ENCODE data around the gene HBZ. TPM values are rescaled to one million over a fixed set of nuclear protein-coding genes. Genes with fewer than 3 reads are reported as not detected.
"Not testable (repeated sequence)": the region's sequence is repeated elsewhere in the genome, so short reads cannot be mapped to it uniquely, and the experiment has no call there.

HBZ gene
- polyA plus RNA-seq, 4 donors, result 1.0 TPM; not detected in 3

DNA sequence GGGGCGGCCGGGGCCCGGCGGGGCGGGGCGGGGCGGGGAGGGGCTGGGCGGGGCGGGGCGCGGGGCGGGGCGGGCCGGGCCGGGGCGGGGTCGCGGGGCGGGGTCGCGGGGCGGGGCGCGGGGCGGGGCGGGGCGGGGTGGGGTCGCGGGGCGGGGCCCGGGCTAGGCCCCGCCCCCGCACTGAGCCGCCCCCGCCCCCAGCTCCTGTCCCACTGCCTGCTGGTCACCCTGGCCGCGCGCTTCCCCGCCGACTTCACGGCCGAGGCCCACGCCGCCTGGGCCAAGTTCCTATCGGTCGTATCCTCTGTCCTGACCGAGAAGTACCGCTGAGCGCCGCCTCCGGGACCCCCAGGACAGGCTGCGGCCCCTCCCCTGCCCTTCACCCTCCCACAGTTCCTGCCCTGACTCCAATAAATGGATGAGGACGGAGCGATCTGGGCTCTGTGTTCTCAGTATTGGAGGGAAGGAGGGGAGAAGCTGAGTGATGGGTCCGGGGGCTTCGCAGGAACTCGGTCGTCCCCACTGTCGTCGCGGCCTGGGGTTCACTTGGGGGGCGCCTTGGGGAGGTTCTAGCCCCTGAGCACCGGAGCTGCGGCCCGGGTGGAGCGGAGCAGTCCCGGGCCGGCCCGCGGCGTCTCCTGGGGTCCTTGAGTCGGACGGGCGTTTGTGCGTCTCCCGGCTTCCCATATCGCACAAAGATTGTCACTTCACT is 12.5 kb downstream of the HBZ start:
- no peak overlapping the region for H3K4me3 ChIP-seq (ENCODE audit: low read depth in 1 of 3, low read length in 3 of 3)
- DNase-seq (no peak), FAIRE-seq (no peak)
- H3K27ac ChIP-seq (ENCODE audit: low read depth in 1 of 3, low read length in 2 of 3), result no peak overlapping the region
- no peaks in the 10 kb centered on the region for H3K9me3 ChIP-seq (ENCODE audit: control insufficient read depth in 2 of 2, insufficient read depth in 1 of 2, low read depth in 1 of 2, low read length in 1 of 2)
- peaks cover 5 to 52% (median 31%) of the 10 kb centered on the region in 3 donors for H3K27me3 ChIP-seq (ENCODE audit: control insufficient read depth in 3 of 3, insufficient read depth in 3 of 3, low read length in 3 of 3)
- no peaks in the 10 kb centered on the region for H3K36me3 ChIP-seq (ENCODE audit: control insufficient read depth in 3 of 3, insufficient read depth in 2 of 3, low read depth in 1 of 3, low read length in 3 of 3)
- H3K4me1 ChIP-seq (ENCODE audit: control insufficient read depth in 3 of 3, insufficient read depth in 2 of 3, low read depth in 1 of 3, low read length in 2 of 3), result peaks cover 0 to 6% (median 3%) of the 10 kb centered on the region in 3 donors
- 4 to 12% (median 6%) methylated on average over 30 to 52 of the region's 77 CpGs for WGBS, 3 donors

DNA sequence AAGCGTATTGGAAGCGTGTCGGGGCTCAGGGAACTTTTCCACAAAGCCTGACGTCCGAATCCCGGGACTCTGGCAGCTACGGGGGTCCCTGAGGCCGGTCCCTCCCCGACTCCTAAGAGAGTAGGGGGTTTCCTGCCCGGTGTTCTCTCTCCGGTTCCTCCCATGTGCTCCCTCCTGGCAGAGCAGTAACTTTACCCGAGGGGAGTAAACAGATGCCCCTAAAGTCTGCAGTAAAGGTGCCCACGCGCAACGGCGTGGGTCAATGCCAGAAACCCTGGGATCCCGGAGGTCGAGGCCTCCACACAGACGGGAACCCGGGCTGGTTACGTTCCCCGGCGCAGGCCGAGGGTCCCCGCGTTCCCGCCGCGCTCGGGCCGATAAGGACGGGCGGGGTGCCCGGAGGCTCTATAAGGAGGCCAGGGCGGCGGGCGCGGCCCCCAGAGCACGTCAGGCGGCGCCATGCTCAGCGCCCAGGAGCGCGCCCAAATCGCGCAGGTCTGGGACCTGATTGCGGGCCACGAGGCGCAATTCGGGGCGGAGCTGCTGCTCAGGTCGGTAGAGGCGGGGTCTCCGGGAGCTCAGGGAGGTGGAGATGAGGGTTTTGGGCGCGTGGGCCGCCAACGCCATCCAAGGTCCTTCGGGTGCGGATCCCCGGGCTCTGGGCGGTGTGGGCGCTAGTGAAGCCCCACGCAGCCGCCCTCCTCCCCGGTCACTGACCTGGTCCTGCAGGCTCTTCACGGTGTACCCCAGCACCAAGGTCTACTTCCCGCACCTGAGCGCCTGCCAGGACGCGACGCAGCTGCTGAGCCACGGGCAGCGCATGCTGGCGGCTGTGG is 13.3 kb downstream of the HBZ start, which contains the start of gene HBM:
TSS of gene HBM (plus strand) at position 440 of the 836 bp plus-strand sequence. CDS start at position 460, 20 bp downstream.
- no peak within 1 kb of the TSS for H3K4me3 ChIP-seq (ENCODE audit: low read depth in 1 of 3, low read length in 3 of 3)
- peaks cover 5 to 58% (median 33%) of the 10 kb centered on the region in 3 donors for H3K27me3 ChIP-seq (ENCODE audit: control insufficient read depth in 3 of 3, insufficient read depth in 3 of 3, low read length in 3 of 3)
- no peak for FAIRE-seq
- DNase-seq, result no peak
- H3K27ac ChIP-seq (ENCODE audit: low read depth in 1 of 3, low read length in 2 of 3), result no peak within 1 kb of the TSS
- no peaks in the 10 kb centered on the region for H3K9me3 ChIP-seq (ENCODE audit: control insufficient read depth in 2 of 2, insufficient read depth in 1 of 2, low read depth in 1 of 2, low read length in 1 of 2)
- WGBS, 3 donors, result 3 to 4% (median 3%) methylated on average over 59 to 75 of the region's 75 CpGs
- no peaks in the 10 kb centered on the region for H3K36me3 ChIP-seq (ENCODE audit: control insufficient read depth in 3 of 3, insufficient read depth in 2 of 3, low read depth in 1 of 3, low read length in 3 of 3)
- H3K4me1 ChIP-seq (ENCODE audit: control insufficient read depth in 3 of 3, insufficient read depth in 2 of 3, low read depth in 1 of 3, low read length in 2 of 3), result peaks cover 0 to 6% (median 3%) of the 10 kb centered on the region in 3 donors

DNA sequence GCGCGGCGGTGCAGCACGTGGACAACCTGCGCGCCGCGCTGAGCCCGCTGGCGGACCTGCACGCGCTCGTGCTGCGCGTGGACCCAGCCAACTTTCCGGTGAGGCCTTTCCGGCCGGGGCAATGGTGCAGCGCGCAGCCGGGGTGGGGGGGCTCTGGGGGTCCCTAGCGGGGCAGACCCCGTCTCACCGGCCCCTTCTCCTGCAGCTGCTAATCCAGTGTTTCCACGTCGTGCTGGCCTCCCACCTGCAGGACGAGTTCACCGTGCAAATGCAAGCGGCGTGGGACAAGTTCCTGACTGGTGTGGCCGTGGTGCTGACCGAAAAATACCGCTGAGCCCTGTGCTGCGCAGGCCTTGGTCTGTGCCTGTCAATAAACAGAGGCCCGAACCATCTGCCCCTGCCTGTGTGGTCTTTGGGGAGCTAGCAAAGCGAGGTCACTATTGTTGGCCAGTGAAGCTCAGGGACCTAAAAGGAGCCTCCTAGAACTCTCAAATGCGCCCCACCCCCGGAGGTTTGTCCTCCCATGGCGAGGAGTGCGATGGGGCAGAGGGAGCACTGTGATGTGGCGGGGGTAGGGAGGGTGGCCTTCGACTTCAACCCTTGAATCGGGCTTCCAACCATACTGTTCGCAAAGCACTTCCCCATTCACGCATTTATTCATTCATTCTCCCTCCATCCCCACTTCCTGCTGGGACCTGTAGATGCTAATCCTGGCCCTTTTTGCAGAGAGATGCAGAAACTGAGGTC is 14.1 kb downstream of the HBZ start:
- FAIRE-seq (no peak), DNase-seq (no peak)
- Histone ChIP-seq H3K36me3 (ENCODE audit: control insufficient read depth in 3 of 3, insufficient read depth in 2 of 3, low read depth in 1 of 3, low read length in 3 of 3) (no peaks in the 10 kb centered on the region), H3K9me3 (ENCODE audit: control insufficient read depth in 2 of 2, insufficient read depth in 1 of 2, low read depth in 1 of 2, low read length in 1 of 2) (no peaks in the 10 kb centered on the region), H3K27ac (ENCODE audit: low read depth in 1 of 3, low read length in 2 of 3) (no peak overlapping the region), H3K4me1 (ENCODE audit: control insufficient read depth in 3 of 3, insufficient read depth in 2 of 3, low read depth in 1 of 3, low read length in 2 of 3) (peaks cover 0 to 6% (median 3%) of the 10 kb centered on the region in 3 donors), H3K4me3 (ENCODE audit: low read depth in 1 of 3, low read length in 3 of 3) (no peak overlapping the region), H3K27me3 (ENCODE audit: control insufficient read depth in 3 of 3, insufficient read depth in 3 of 3, low read length in 3 of 3) (peaks cover 5 to 58% (median 34%) of the 10 kb centered on the region in 3 donors)
- 5 to 6% (median 5%) methylated on average over 42 to 45 of the region's 45 CpGs for WGBS, 3 donors

GRCh38 chr16:167122-167690 is 14.8 kb downstream of the HBZ start:
- FAIRE-seq (no peak), DNase-seq (no peak)
- Histone ChIP-seq H3K4me1 (ENCODE audit: control insufficient read depth in 3 of 3, insufficient read depth in 2 of 3, low read depth in 1 of 3, low read length in 2 of 3) (peaks cover 0 to 6% (median 3%) of the 10 kb centered on the region in 3 donors), H3K36me3 (ENCODE audit: control insufficient read depth in 3 of 3, insufficient read depth in 2 of 3, low read depth in 1 of 3, low read length in 3 of 3) (no peaks in the 10 kb centered on the region), H3K9me3 (ENCODE audit: control insufficient read depth in 2 of 2, insufficient read depth in 1 of 2, low read depth in 1 of 2, low read length in 1 of 2) (no peaks in the 10 kb centered on the region), H3K27me3 (ENCODE audit: control insufficient read depth in 3 of 3, insufficient read depth in 3 of 3, low read length in 3 of 3) (peaks cover 5 to 61% (median 34%) of the 10 kb centered on the region in 3 donors), H3K4me3 (ENCODE audit: low read depth in 1 of 3, low read length in 3 of 3) (no peak overlapping the region), H3K27ac (ENCODE audit: low read depth in 1 of 3, low read length in 2 of 3) (no peak overlapping the region)
- WGBS, 3 donors, result 9 to 18% (median 10%) methylated on average over 10 to 11 of the region's 11 CpGs

DNA sequence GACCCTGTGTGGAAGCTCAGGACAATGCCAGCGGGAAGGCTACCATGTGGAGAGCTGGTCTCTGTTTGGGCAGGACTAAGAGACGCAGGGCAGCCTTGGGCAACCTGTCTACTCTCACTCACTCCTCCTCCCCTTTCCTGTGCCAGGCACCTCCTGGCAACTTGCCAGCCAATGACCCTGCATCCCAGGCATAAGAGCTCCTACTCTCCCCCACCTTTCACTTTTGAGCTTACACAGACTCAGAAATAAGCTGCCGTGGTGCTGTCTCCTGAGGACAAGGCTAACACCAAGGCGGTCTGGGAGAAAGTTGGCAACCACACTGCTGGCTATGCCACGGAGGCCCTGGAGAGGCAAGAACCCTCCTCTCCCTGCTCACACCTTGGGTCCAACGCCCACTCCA is 16.0 kb downstream of the HBZ start:
- FAIRE-seq, result no peak
- no peaks in the 10 kb centered on the region for H3K36me3 ChIP-seq (ENCODE audit: control insufficient read depth in 3 of 3, insufficient read depth in 2 of 3, low read depth in 1 of 3, low read length in 3 of 3)

DNA sequence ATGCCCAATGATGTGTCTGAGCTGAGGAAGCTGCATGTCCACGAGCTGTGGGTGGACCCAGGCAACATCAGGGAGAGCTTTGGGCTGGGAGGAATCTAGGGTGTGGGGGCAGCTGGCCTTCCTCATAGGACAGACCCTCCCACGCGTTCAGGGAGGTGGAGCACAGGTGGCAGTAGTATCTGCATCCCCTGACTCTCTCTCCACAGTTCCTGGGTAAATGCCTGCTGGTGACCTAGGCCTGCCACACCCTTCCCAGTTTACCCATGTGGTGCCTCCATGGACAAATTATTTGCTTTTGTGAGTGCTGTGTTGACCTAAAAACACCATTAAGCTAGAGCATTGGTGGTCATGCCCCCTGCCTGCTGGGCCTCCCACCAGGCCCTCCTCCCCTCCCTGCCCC is 16.6 kb downstream of the HBZ start:
- no peak for FAIRE-seq
- WGBS, 3 donors, result 26 to 31% (median 27%) methylated on average over 3 of the region's 3 CpGs
- DNase-seq, result no peak
- Histone ChIP-seq H3K27me3 (ENCODE audit: control insufficient read depth in 3 of 3, insufficient read depth in 3 of 3, low read length in 3 of 3) (peaks cover 5 to 65% (median 36%) of the 10 kb centered on the region in 3 donors), H3K9me3 (ENCODE audit: control insufficient read depth in 2 of 2, insufficient read depth in 1 of 2, low read depth in 1 of 2, low read length in 1 of 2) (no peaks in the 10 kb centered on the region), H3K36me3 (ENCODE audit: control insufficient read depth in 3 of 3, insufficient read depth in 2 of 3, low read depth in 1 of 3, low read length in 3 of 3) (no peaks in the 10 kb centered on the region), H3K4me3 (ENCODE audit: low read depth in 1 of 3, low read length in 3 of 3) (no peak overlapping the region), H3K27ac (ENCODE audit: low read depth in 1 of 3, low read length in 2 of 3) (no peak overlapping the region), H3K4me1 (ENCODE audit: control insufficient read depth in 3 of 3, insufficient read depth in 2 of 3, low read depth in 1 of 3, low read length in 2 of 3) (peaks cover 0 to 6% (median 3%) of the 10 kb centered on the region in 3 donors)

More for the DNA sequence above, 16.0 kb downstream of the HBZ start:
- WGBS, 3 donors, result 41 to 68% (median 61%) methylated on average over 5 to 6 of the region's 6 CpGs
- Histone ChIP-seq H3K4me1 (ENCODE audit: control insufficient read depth in 3 of 3, insufficient read depth in 2 of 3, low read depth in 1 of 3, low read length in 2 of 3) (peaks cover 0 to 6% (median 3%) of the 10 kb centered on the region in 3 donors), H3K27me3 (ENCODE audit: control insufficient read depth in 3 of 3, insufficient read depth in 3 of 3, low read length in 3 of 3) (peaks cover 5 to 63% (median 36%) of the 10 kb centered on the region in 3 donors), H3K9me3 (ENCODE audit: control insufficient read depth in 2 of 2, insufficient read depth in 1 of 2, low read depth in 1 of 2, low read length in 1 of 2) (no peaks in the 10 kb centered on the region), H3K27ac (ENCODE audit: low read depth in 1 of 3, low read length in 2 of 3) (no peak overlapping the region), H3K4me3 (ENCODE audit: low read depth in 1 of 3, low read length in 3 of 3) (no peak overlapping the region)
- DNase-seq, result no peak

DNA sequence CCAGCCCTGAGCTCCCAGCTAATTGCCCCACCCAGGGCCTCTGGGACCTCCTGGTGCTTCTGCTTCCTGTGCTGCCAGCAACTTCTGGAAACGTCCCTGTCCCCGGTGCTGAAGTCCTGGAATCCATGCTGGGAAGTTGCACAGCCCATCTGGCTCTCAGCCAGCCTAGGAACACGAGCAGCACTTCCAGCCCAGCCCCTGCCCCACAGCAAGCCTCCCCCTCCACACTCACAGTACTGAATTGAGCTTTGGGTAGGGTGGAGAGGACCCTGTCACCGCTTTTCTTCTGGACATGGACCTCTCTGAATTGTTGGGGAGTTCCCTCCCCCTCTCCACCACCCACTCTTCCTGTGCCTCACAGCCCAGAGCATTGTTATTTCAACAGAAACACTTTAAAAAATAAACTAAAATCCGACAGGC is 17.7 kb downstream of the HBZ start:
- H3K27me3 ChIP-seq (ENCODE audit: control insufficient read depth in 3 of 3, insufficient read depth in 3 of 3, low read length in 3 of 3), result peaks cover 5 to 71% (median 36%) of the 10 kb centered on the region in 3 donors
- DNase-seq; H3K4me1 ChIP-seq (ENCODE audit: control insufficient read depth in 3 of 3, insufficient read depth in 2 of 3, low read depth in 1 of 3, low read length in 2 of 3); H3K27ac ChIP-seq (ENCODE audit: low read depth in 1 of 3, low read length in 2 of 3); H3K4me3 ChIP-seq (ENCODE audit: low read depth in 1 of 3, low read length in 3 of 3); H3K36me3 ChIP-seq (ENCODE audit: control insufficient read depth in 3 of 3, insufficient read depth in 2 of 3, low read depth in 1 of 3, low read length in 3 of 3); FAIRE-seq; H3K9me3 ChIP-seq (ENCODE audit: control insufficient read depth in 2 of 2, insufficient read depth in 1 of 2, low read depth in 1 of 2, low read length in 1 of 2): not testable (repeated sequence)
- WGBS, 3 donors, result 2 to 7% (median 4%) methylated on average over 5 of the region's 5 CpGs

Measured in small intestine (tissue), 7 donors.